K562 (cell line): ENCODE results near the gene SAMD14.

ENCODE experiments used
- CHD1 ChIP-seq: fragments of 200-600 bp; sonication (generic); IDR thresholded peaks from one replicate; pipeline ENCODE4 v1.6.1; 2012; ENCODE audit warnings: mild to moderate bottlenecking, moderate library complexity, low read length, inconsistent platforms
- EZH2 ChIP-seq: IDR thresholded peaks from 2 replicates; pipeline ENCODE4 v1.6.1; 2012; ENCODE audit warnings: low read depth, mild to moderate bottlenecking, inconsistent platforms, low read length, borderline replicate concordance
- RAD21 ChIP-seq, 2 experiments: fragments of 250-450 bp in 1 of 2; fragments of 450-650 bp in 1 of 2; sonication (Bioruptor Pico) in 1 of 2; formaldehyde crosslinking in 1 of 2; IDR thresholded peaks in 1 of 2; conservative IDR thresholded peaks in 1 of 2; 2 replicates each; pipeline versions ENCODE4 v1.4.0 to v1.8.0; 2020 to 2022; ENCODE audit warnings: mild to moderate bottlenecking in 2 of 2, moderate library complexity in 1 of 2
- ZBED1 ChIP-seq: IDR thresholded peaks from 2 replicates; pipeline ENCODE4 v1.6.1; 2014
- ZNF263 ChIP-seq: sonication (generic); formaldehyde crosslinking; IDR thresholded peaks from 2 replicates; pipeline ENCODE4 v1.8.0; 2022; ENCODE audit warnings: mild to moderate bottlenecking, missing genetic modification reagents, borderline replicate concordance
- TF ChIP-seq, protein P1 (sequence below), 3 experiments: IDR thresholded peaks in 2 of 3; conservative IDR thresholded peaks in 1 of 3; 2 replicates each; pipeline ENCODE4 v1.5.1; 2011 to 2012; ENCODE audit warnings: low read length in 3 of 3, mild to moderate bottlenecking in 3 of 3, control low read depth in 2 of 3, improper control_type of control experiment in 1 of 3, inconsistent platforms in 1 of 3, low read depth in 1 of 3, mixed read lengths in 1 of 3, moderate library complexity in 1 of 3; ENCODE audit not compliant: insufficient read depth in 2 of 3
- TF ChIP-seq, protein P2 (sequence below), 2 experiments: fragments of 450-650 bp in 1 of 2; sonication (generic) in 1 of 2; formaldehyde crosslinking in 1 of 2; IDR thresholded peaks in 1 of 2; conservative IDR thresholded peaks in 1 of 2; 2 replicates each; pipeline versions ENCODE4 v1.6.1 to v1.8.1; 2016 to 2023; ENCODE audit warnings: mild to moderate bottlenecking in 2 of 2, moderate library complexity in 2 of 2, inconsistent platforms in 1 of 2, missing genetic modification reagents in 1 of 2

DNA sequence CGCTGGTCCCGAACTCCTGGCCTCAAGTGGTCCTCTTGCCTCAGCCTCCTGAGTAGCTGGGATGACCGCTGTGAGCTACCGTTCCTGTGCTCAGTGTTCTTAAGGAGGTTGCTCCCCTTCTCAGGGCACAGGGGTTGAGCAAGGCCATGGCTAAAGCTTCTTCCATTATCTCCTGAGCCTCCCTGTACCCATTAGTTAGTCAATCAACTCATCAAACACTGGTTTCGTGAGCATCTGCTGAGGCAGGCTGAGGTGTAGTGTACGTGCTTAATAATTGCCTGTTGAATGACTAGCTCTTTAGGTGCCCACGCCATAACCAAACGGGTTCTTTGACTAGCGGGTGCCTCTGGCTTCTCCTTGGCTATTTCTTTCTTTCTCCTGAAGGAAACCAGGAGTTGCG lies 47.5 kb upstream of the SAMD14 start:
- TF ChIP-seq CHD1 (no peak), RAD21 (CRISPR knock-in tag; conservative IDR thresholded peaks at IDR 0.05 in 1 of 2, IDR thresholded peaks at IDR 0.05 in 1 of 2) (no peak), EZH2 (no peak), ZBED1 (no peak), ZNF263 (CRISPR knock-in tag) (no peak)
- TF ChIP-seq, protein P1, sequence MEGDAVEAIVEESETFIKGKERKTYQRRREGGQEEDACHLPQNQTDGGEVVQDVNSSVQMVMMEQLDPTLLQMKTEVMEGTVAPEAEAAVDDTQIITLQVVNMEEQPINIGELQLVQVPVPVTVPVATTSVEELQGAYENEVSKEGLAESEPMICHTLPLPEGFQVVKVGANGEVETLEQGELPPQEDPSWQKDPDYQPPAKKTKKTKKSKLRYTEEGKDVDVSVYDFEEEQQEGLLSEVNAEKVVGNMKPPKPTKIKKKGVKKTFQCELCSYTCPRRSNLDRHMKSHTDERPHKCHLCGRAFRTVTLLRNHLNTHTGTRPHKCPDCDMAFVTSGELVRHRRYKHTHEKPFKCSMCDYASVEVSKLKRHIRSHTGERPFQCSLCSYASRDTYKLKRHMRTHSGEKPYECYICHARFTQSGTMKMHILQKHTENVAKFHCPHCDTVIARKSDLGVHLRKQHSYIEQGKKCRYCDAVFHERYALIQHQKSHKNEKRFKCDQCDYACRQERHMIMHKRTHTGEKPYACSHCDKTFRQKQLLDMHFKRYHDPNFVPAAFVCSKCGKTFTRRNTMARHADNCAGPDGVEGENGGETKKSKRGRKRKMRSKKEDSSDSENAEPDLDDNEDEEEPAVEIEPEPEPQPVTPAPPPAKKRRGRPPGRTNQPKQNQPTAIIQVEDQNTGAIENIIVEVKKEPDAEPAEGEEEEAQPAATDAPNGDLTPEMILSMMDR (IDR thresholded peaks at IDR 0.05 in 2 of 3, conservative IDR thresholded peaks at IDR 0.05 in 1 of 3; ENCODE audit: insufficient read depth in 2 of 3, low read depth in 1 of 3, low read length in 3 of 3) = no peak
- TF ChIP-seq, protein P2, sequence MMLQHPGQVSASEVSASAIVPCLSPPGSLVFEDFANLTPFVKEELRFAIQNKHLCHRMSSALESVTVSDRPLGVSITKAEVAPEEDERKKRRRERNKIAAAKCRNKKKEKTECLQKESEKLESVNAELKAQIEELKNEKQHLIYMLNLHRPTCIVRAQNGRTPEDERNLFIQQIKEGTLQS (IDR thresholded peaks at IDR 0.05) = no peak
- TF ChIP-seq, protein P2 (CRISPR knock-in tag; conservative IDR thresholded peaks at IDR 0.05) = no peak
